Measurements from ENCODE around the gene NUAK2.
"Not testable (repeated sequence)": the region's sequence is repeated elsewhere in the genome, so short reads cannot be mapped to it uniquely, and the experiment has no call there.

Gene NUAK2

GRCh38 chr1:205321162-205321958 lies at the start of gene NUAK2:
Gene NUAK2 (minus strand): TSS chr1:205321745. CDS start chr1:205321628, 117 bp downstream.
- peak; percentile 89 to 96 for DNase-seq

- peak in 1 of 2 experiments; percentile 27 for DNase-seq
These were observed 49.2 kb upstream of the NUAK2 start for GRCh38 chr1:205370780-205371179.

- no peak for DNase-seq
These were observed 48.2 kb upstream of the NUAK2 start for GRCh38 chr1:205369701-205370123.

GRCh38 chr1:205368478-205368877 lies 46.9 kb upstream of the NUAK2 start:
- no peak for DNase-seq

- peak; percentile 35 to 44 for DNase-seq
These were observed 44.5 kb upstream of the NUAK2 start for GRCh38 chr1:205365945-205366463.

GRCh38 chr1:205365086-205365485 lies 43.5 kb upstream of the NUAK2 start:
- DNase-seq, result not testable (repeated sequence)

- DNase-seq, result no peak
These were observed 39.3 kb upstream of the NUAK2 start for GRCh38 chr1:205360891-205361290.

GRCh38 chr1:205359771-205360565 lies 38.4 kb upstream of the NUAK2 start:
- peak; percentile 56 to 74 for DNase-seq

- no peak for DNase-seq
These were observed 37.0 kb upstream of the NUAK2 start for GRCh38 chr1:205358579-205358978.

- no peak for DNase-seq
These were observed 36.0 kb upstream of the NUAK2 start for GRCh38 chr1:205357567-205357966.

- DNase-seq, result no peak
These were observed 35.0 kb upstream of the NUAK2 start, which contains the start of gene KLHDC8A for GRCh38 chr1:205356440-205357139. Gene KLHDC8A (minus strand): TSS chr1:205356922. CDS start chr1:205343604, 13,318 bp downstream.

- no peak for DNase-seq
These were observed 33.5 kb upstream of the NUAK2 start for GRCh38 chr1:205355075-205355453.

- peak; percentile 55 to 66 for DNase-seq
These were observed 32.9 kb upstream of the NUAK2 start for GRCh38 chr1:205354259-205355074.

- DNase-seq, result no peak
These were observed 32.1 kb upstream of the NUAK2 start for GRCh38 chr1:205353612-205354011.

GRCh38 chr1:205353191-205353590 lies 31.6 kb upstream of the NUAK2 start:
- no peak for DNase-seq

- DNase-seq, result peak; percentile 63 to 81
These were observed 30.6 kb upstream of the NUAK2 start for GRCh38 chr1:205351984-205352713.

GRCh38 chr1:205350691-205351141 lies 29.2 kb upstream of the NUAK2 start:
- DNase-seq, result no peak

- no peak for DNase-seq
These were observed 28.6 kb upstream of the NUAK2 start for GRCh38 chr1:205350124-205350523.

GRCh38 chr1:205348554-205349487 lies 27.3 kb upstream of the NUAK2 start:
- no peak for DNase-seq

GRCh38 chr1:205346956-205347574 lies 25.5 kb upstream of the NUAK2 start:
- no peak for DNase-seq
